Nephron progenitor cell (in vitro differentiated cells): Measurements from ENCODE around the gene MAGEF1.
A peak's percentile ranks its signal among the peaks of the same experiment; 100 is the strongest.

ENCODE experiments used
- DNase-seq: peaks from one replicate; pipeline ENCODE4 v3.0.0; 2021
- H3K27ac Mint-ChIP-seq: 2 replicates; pipeline ENCODE4 v1.8.0; 2021; ENCODE audit warnings: mild to moderate bottlenecking, moderate library complexity, mixed read lengths
- H3K27me3 Mint-ChIP-seq: 2 replicates; pipeline ENCODE4 v1.8.0; 2021; ENCODE audit warnings: mild to moderate bottlenecking, low read depth, mixed read lengths; ENCODE audit not compliant: poor library complexity
- H3K36me3 Mint-ChIP-seq: 2 replicates; pipeline ENCODE4 v1.8.0; 2021; ENCODE audit warnings: low read depth, mixed read lengths
- H3K4me1 Mint-ChIP-seq: 2 replicates; pipeline ENCODE4 v1.8.0; 2021; ENCODE audit warnings: mixed read lengths
- H3K4me3 Mint-ChIP-seq: 2 replicates; pipeline ENCODE4 v1.8.0; 2021; ENCODE audit warnings: mild to moderate bottlenecking, moderate library complexity, mixed read lengths
- H3K9me3 Mint-ChIP-seq: 2 replicates; pipeline ENCODE4 v1.8.0; 2021; ENCODE audit warnings: mild to moderate bottlenecking, moderate library complexity, mixed read lengths
- TF ChIP-seq, protein P1 (sequence below): fragments of 200-600 bp; sonication (generic); IDR thresholded peaks from 2 replicates; pipeline ENCODE4 v1.5.0; 2021; ENCODE audit warnings: antibody characterized with exemption

The MAGEF1 gene

DNA sequence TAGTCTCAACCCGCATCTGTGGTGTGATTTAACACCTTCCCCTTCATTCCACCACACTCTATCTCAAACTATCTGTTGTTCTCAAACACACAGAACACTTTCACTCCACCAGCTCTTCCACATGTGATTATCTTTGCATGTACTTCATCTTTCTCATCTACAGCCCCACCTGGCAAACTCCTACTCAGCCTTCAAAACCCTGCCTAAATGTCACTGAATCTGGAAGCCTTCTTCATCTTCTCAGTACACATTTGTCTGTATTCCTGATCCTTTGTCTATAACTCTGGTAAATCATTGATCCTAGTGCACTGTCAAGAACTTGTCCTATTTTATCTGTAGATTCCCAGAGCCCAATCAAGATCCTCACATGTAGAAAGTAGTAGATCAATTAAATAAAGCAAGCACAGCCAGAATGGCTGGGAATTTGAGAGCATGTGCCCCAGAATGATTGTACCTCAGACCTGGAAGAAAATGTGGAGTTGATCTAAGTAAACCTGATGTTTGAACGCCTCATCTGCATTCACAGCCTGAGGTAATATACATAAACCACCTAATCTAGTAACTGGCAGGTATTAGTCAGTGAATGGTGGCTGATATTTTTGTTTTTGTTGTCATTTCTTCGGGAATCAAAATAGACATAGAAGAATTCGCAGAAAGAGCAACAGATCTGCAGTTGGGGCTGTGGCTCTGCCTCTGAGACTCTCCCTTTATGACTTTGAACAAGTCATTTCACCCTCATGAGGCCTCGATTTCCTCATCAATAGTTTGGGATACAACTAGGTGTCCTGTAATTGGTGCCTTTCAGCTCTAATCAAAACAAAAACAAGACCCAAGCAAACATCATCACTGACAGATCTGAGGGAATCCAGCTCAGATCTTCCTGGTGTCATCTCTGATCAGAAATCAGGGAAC lies 28.0 kb upstream of the MAGEF1 start:
- Mint-ChIP-seq H3K9me3 (no peaks in the 10 kb centered on the region), H3K27me3 (peaks cover 12% of the 10 kb centered on the region), H3K4me3 (no peak overlapping the region), H3K36me3 (no peaks in the 10 kb centered on the region), H3K4me1 (peaks cover 73% of the 10 kb centered on the region), H3K27ac (peak overlapping the region; percentile 4)
- TF ChIP-seq, protein P1, sequence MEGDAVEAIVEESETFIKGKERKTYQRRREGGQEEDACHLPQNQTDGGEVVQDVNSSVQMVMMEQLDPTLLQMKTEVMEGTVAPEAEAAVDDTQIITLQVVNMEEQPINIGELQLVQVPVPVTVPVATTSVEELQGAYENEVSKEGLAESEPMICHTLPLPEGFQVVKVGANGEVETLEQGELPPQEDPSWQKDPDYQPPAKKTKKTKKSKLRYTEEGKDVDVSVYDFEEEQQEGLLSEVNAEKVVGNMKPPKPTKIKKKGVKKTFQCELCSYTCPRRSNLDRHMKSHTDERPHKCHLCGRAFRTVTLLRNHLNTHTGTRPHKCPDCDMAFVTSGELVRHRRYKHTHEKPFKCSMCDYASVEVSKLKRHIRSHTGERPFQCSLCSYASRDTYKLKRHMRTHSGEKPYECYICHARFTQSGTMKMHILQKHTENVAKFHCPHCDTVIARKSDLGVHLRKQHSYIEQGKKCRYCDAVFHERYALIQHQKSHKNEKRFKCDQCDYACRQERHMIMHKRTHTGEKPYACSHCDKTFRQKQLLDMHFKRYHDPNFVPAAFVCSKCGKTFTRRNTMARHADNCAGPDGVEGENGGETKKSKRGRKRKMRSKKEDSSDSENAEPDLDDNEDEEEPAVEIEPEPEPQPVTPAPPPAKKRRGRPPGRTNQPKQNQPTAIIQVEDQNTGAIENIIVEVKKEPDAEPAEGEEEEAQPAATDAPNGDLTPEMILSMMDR: no peak
- DNase-seq: no peak

DNA sequence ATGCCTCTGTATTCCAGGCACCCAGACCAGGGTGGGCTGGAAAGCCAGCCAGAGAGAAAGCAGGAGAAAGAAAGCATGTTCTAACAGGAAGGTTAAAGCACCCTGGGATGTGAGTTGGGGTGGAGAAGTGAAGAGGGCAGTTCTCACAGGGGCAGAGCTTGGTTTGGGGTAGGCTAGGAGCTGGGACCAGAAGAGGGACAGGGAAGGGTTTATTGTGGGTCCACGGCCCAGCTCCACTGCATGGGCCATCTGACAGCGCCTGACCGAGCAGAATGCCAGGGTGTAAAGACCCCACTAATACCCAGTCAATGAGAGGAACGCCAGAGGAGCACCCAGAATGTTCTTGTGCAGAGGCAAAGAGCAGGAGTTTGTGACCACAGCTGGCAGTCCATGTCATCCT lies 27.1 kb upstream of the MAGEF1 start:
- Mint-ChIP-seq H3K9me3 (no peaks in the 10 kb centered on the region), H3K36me3 (no peaks in the 10 kb centered on the region), H3K27ac (no peak overlapping the region), H3K4me3 (no peak overlapping the region), H3K4me1 (peaks cover 69% of the 10 kb centered on the region), H3K27me3 (peaks cover 15% of the 10 kb centered on the region)
- DNase-seq: no peak
- TF ChIP-seq, protein P1: no peak

DNA sequence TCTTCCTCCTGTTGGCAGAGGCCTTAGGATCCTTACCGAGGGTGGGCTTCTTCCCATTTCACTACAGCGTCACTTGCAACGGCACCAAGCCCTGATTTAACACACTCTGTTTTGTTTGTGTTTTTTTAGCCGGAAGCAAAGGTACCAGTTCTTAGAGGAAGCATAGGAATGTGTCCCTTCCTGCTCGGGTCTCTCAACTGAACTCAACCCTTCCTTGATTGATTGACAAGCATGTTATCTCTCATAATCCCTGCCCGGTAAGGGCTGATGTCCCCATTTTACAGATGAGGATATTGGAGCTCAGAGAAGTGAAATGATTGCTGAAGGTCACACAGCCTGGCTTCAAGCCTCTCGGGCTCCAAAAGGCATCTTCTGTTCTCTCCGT lies 26.6 kb upstream of the MAGEF1 start:
- H3K4me1 Mint-ChIP-seq: peaks cover 69% of the 10 kb centered on the region

DNA sequence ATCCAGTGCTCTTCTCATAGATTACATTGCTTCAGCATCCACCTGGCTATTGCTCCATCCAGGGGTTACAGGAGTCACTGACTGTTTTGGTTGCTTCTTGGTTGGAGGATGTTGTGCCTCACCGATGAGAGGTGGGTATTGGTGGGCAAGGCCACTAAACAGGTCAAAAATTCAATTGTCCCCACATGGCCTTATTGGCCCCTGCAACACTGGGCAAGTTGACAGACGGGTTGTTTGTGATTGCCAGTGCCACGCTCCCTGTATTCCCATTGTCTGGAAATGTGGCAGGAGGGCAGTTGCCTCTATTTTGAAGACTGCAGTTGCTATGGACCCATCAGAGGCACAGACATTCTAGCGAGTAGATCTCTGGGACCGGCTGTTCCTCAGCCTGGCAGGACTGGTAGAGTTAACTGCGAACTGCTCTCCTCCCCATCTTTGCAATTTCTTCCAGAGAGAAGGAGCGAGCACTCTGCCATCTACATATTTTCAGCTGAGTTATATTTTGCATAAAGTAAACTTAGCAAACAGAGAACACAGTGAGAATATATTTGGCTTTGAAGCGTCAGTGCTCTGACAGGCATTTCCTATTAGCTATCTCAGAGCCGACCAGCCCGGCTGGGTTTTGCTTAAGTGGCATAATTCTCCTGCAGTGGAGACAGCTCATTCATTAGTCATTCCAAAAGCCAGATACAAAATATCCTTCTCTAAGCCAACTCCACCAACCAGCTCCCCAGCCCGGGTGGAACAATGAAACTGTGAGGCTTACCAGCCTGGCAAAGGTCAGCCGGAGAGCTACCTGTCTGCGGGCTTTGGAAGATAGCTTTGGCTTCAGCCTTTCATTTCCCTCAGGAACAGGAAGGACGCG lies 26.0 kb upstream of the MAGEF1 start:
- Mint-ChIP-seq H3K4me1 (peaks cover 70% of the 10 kb centered on the region), H3K27me3 (peaks cover 17% of the 10 kb centered on the region), H3K36me3 (no peaks in the 10 kb centered on the region), H3K4me3 (no peak overlapping the region), H3K27ac (no peak overlapping the region), H3K9me3 (no peaks in the 10 kb centered on the region)
- TF ChIP-seq, protein P1: no peak
- DNase-seq: no peak

More for the DNA sequence above, 26.6 kb upstream of the MAGEF1 start:
- DNase-seq: no peak
- no peak overlapping the region for H3K27ac Mint-ChIP-seq
- H3K36me3 Mint-ChIP-seq: no peaks in the 10 kb centered on the region
- TF ChIP-seq, protein P1: no peak
- H3K27me3 Mint-ChIP-seq: peaks cover 15% of the 10 kb centered on the region
- H3K9me3 Mint-ChIP-seq: no peaks in the 10 kb centered on the region
- H3K4me3 Mint-ChIP-seq: no peak overlapping the region

DNA sequence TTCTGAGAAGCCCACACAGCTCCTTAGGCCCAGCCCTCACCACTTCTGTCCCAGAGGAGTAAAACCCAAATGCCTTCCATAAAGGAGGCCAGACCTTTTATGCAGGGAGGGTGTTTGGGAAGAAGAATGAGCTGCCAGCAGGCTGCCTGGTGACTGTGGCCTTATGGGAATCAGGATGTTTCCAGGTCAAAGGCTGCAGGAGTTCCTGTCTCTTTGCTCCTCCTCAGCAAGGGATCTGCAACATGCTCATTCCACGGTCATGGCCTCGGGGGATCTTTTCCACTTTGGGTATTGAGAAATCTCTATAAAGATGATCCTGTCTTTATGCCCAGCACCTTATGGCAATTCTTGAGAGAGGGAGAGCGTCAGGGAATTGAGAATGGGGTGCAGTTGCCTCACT lies 25.2 kb upstream of the MAGEF1 start:
- Mint-ChIP-seq H3K4me3 (no peak overlapping the region), H3K4me1 (peaks cover 70% of the 10 kb centered on the region), H3K27ac (no peak overlapping the region), H3K9me3 (no peaks in the 10 kb centered on the region), H3K27me3 (peaks cover 18% of the 10 kb centered on the region), H3K36me3 (no peaks in the 10 kb centered on the region)
- DNase-seq: no peak
- TF ChIP-seq, protein P1: no peak
